Psoas muscle (tissue), 8 donors: ENCODE measurements around the gene FKBP5. TPM values are rescaled to one million over a fixed set of nuclear protein-coding genes. Genes with fewer than 3 reads are reported as not detected.

Source experiments
- ATAC-seq, 4 donors: fragments of 200-7000 bp; cut with Tn5 transposase; one replicate each; pipeline ENCODE4 v1.9.1; 2020; ENCODE audit warnings: moderate library complexity in 3 of 4, mild to moderate bottlenecking in 2 of 4
- DNase-seq, 2 donors: peaks; one replicate each; pipeline ENCODE4 v3.0.0-alpha.2; 2020
- H3K27ac ChIP-seq: fragments of 200-600 bp; one replicate; pipeline ENCODE4 v1.8.0; 2022
- H3K27me3 ChIP-seq, 3 donors: fragments of 200-600 bp in 1 of 3; one replicate each; pipeline versions ENCODE4 v1.6.1 to v1.8.0; 2013 to 2022; ENCODE audit warnings: low read length in 2 of 3, mild to moderate bottlenecking in 2 of 3, moderate library complexity in 1 of 3; ENCODE audit not compliant: insufficient read depth in 3 of 3
- H3K36me3 ChIP-seq, 2 donors: fragments of 200-600 bp in 1 of 2; one replicate each; pipeline versions ENCODE4 v1.6.1 to v1.8.0; 2013 to 2022; ENCODE audit warnings: low read depth in 1 of 2, mild to moderate bottlenecking in 1 of 2, moderate library complexity in 1 of 2; ENCODE audit not compliant: insufficient read depth in 1 of 2
- H3K4me1 ChIP-seq: fragments of 200-600 bp; one replicate; pipeline ENCODE4 v1.8.0; 2022
- H3K4me3 ChIP-seq: fragments of 200-600 bp; one replicate; pipeline ENCODE4 v1.8.0; 2022; ENCODE audit warnings: mild to moderate bottlenecking
- H3K9me3 ChIP-seq: fragments of 200-600 bp; one replicate; pipeline ENCODE4 v1.8.0; 2022
- WGBS, 3 donors: extraction: QIAGEN DNeasy Blood & Tissue Kit; methylation state at CpG; one replicate each; pipeline versions ENCODE4 v1.1.6 to v1.1.7; 2013; 5-methylcytosine and 5-hydroxymethylcytosine counted together
- intact Hi-C, 2 donors: fragments of 100-400 bp; cut with DNase I; formaldehyde crosslinking; loops; one replicate each; pipeline versions ENCODE4 v1.11.0 to v1.14.2; 2022
- polyA plus RNA-seq, 3 donors: library from polyadenylated mRNA; stranded (reverse); fragments of 200-250 nt; gene quantifications; one replicate each; pipeline ENCODE4 v1.2.3, GENCODE V29; 2013
- total RNA-seq, 4 donors: library from RNA; stranded (reverse); fragmentation: NEBNext Ultra II Directional in 2 of 4; extraction: Animal tissue kit (Norgen Biotek cat#: 25700) in 2 of 4; gene quantifications; one replicate each; pipeline versions ENCODE4 v1.2.1 to v1.2.4, GENCODE V29; 2021 to 2023
- TF ChIP-seq, protein P1 (sequence below): fragments of 200-600 bp; IDR thresholded peaks from one replicate; pipeline ENCODE4 v1.8.0; 2022; ENCODE audit warnings: antibody characterized with exemption
- donor health status: healthy with polysubstance abuse.
- donor health status: DM: no; HTN: no; CAD: no; lungs with moderate emphysema.
- donor health status: Bipolar disorder and iron deficiency.
- donor health status: healthy.
- donor health status: DM: yes; HTN: yes; CAD: no.
- donor health status: DM: no; HTN: no; CAD: no.
- donor health status: DM: no; HTN: no; CAD: no.
- donor health status: DM: yes; HTN: yes; CAD: no.

Gene FKBP5
- total and polyA plus RNA-seq, 7 donors: 56.5 to 1,905 (median 542) TPM

DNA sequence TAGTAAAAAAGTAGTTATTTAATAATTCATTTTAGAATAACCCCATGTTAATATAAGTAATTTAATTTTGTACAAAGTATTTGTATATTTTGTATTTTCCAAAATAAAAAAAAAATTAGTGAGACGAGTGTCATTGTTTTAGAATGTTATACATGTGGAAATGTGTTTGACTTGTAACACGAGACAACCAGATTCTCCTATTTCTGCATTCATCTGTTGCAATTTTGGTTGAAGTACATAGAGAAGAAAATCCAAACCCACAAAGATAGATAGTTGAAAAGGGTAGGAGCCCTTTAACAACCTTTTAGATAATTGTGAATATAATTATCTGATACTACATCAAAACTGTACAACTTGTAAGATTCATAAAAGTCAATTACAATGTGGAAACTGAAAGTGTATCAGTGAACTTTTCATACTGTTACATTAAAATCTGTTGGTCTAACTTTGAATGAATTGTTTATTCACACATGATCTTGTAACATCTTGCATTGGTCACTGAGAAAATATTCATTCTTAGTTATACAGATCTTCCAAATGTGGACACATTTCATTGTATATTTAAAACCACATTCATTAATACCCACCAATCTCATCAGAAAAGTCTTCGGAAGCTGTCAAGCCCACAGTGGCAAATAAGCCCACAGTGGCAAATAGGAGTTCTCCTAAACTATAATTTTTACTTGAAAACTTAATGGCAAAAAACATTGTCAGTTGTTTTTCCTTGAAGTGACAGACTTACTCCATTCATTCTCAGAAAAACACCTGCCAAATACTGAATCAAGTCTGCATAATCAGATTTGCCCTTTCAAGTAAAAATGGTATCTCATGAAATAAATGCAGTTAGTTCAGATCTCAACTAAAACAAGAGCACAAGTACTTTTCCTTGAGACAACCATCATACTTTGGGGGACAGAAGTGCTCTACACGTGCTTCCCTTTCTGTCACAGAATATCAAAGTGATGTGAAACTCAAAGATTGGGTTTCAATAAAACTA is 52.8 kb downstream of the FKBP5 start:
- ATAC-seq (peak in 1 of 4 donors; percentile 24), DNase-seq (no peak)
- TF ChIP-seq, protein P1, sequence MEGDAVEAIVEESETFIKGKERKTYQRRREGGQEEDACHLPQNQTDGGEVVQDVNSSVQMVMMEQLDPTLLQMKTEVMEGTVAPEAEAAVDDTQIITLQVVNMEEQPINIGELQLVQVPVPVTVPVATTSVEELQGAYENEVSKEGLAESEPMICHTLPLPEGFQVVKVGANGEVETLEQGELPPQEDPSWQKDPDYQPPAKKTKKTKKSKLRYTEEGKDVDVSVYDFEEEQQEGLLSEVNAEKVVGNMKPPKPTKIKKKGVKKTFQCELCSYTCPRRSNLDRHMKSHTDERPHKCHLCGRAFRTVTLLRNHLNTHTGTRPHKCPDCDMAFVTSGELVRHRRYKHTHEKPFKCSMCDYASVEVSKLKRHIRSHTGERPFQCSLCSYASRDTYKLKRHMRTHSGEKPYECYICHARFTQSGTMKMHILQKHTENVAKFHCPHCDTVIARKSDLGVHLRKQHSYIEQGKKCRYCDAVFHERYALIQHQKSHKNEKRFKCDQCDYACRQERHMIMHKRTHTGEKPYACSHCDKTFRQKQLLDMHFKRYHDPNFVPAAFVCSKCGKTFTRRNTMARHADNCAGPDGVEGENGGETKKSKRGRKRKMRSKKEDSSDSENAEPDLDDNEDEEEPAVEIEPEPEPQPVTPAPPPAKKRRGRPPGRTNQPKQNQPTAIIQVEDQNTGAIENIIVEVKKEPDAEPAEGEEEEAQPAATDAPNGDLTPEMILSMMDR: no peak
- H3K9me3 ChIP-seq: no peaks in the 10 kb centered on the region
- WGBS, 3 donors: 58 to 83% (median 63%) methylated on average over 4 of the region's 4 CpGs
- no peak overlapping the region for H3K4me3 ChIP-seq
- H3K36me3 ChIP-seq: peaks cover 17 to 96% of the 10 kb centered on the region in 2 donors
- H3K27me3 ChIP-seq: no peaks in the 10 kb centered on the region
- peak overlapping the region; percentile 54 for H3K27ac ChIP-seq
- intact Hi-C loops: no loop called here
- H3K4me1 ChIP-seq: peaks cover 35% of the 10 kb centered on the region

DNA sequence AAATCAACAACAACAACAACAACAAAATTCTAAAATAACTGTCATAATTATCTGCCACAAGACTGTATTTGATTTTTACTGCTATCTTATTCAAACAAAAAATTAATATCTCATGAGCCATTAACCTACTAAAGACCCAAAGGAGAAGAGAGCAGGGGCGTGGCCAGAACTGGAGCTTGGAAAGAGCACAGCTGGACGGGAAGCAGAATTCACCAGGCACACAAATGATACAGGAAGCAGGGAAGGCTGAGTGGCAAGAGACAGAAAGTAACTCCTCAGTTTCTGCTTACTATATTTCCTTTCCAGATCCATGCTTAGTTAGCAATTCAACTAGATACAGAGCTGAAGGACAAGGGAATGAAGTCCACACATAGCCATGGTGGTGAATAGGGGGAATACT is 54.4 kb downstream of the FKBP5 start:
- H3K4me3 ChIP-seq: no peak overlapping the region
- ATAC-seq: peak in 2 of 4 donors; percentile 7 to 21
- peaks cover 29% of the 10 kb centered on the region for H3K4me1 ChIP-seq
- TF ChIP-seq, protein P1: no peak
- 25 to 33% (median 26%) methylated on average over 2 of the region's 2 CpGs for WGBS, 3 donors
- peak overlapping the region; percentile 54 for H3K27ac ChIP-seq
- H3K36me3 ChIP-seq: peaks cover 12 to 96% of the 10 kb centered on the region in 2 donors
- intact Hi-C loops: no loop called here
- peak in 1 of 2 donors; percentile 33 for DNase-seq
- H3K27me3 ChIP-seq: no peaks in the 10 kb centered on the region
- H3K9me3 ChIP-seq: no peaks in the 10 kb centered on the region

DNA sequence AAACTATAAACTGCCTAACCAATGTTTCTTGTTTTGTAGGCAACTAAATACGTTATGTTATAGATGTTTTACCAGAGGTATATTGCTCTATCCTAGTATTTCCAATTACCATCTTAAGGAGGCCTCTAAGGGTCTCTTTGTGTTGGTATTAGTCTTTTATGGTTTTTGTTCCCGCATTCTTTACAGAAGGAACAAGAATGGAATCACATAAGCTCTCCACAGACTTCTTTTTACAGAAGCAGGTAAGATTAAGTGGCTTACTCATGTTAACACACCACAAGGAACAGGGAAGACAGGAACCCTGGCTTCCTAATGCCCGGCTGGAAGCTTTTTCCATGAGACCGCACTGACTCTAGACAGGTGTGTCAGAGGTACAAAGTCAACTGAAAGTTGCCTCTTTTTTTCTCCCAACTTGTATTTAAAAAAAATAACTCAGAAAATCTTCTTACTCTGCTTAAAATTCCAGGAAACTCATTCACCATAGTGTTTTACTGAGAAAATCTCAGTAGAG is 55.1 kb downstream of the FKBP5 start:
- no peak for ATAC-seq
- 94 to 98% (median 97%) methylated on average over 4 of the region's 4 CpGs for WGBS, 3 donors
- no peaks in the 10 kb centered on the region for H3K9me3 ChIP-seq
- intact Hi-C loops: no loop called here
- no peak overlapping the region for H3K4me3 ChIP-seq
- H3K27ac ChIP-seq: peak overlapping the region; percentile 54
- peaks cover 25% of the 10 kb centered on the region for H3K4me1 ChIP-seq
- no peaks in the 10 kb centered on the region for H3K27me3 ChIP-seq
- peaks cover 8 to 96% of the 10 kb centered on the region in 2 donors for H3K36me3 ChIP-seq
- no peak for DNase-seq
- TF ChIP-seq, protein P1: no peak

DNA sequence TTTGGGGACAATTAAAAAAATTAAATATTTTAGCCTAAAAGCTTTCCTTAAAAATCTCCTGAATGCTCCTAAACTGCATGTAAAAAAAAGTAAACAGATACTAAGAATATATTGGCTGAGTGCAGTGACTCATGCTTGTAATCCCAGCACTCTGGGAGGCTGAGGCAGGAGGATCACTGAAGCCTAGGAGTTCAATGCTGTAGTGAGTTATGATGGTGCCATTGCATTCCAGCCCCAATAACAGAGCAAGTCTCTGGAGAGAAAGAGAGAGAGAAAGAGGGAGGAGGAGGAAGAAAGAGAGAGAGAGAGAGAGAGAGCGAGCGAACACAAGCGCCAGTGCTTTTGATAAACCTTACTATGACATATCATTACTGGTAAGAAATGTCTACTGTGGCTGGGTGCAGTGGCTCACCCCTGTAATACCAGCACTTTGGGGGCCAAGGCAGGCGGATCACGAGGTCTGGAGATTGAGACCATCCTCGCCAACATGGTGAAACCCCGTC is 58.8 kb downstream of the FKBP5 start:
- 96 to 98% (median 97%) methylated on average over 7 of the region's 7 CpGs for WGBS, 3 donors
- Histone ChIP-seq H3K27me3 (no peaks in the 10 kb centered on the region), H3K9me3 (no peaks in the 10 kb centered on the region), H3K27ac (no peak overlapping the region), H3K36me3 (peaks cover 4 to 92% of the 10 kb centered on the region in 2 donors), H3K4me3 (no peak overlapping the region), H3K4me1 (peaks cover 14% of the 10 kb centered on the region)
- no peak for DNase-seq
- peak in 2 of 4 donors; percentile 16 to 29 for ATAC-seq
- TF ChIP-seq, protein P1: no peak
- intact Hi-C loops: no loop called here
